ENCODE measurements around the gene RXRA.

- TF ChIP-seq, protein P1, sequence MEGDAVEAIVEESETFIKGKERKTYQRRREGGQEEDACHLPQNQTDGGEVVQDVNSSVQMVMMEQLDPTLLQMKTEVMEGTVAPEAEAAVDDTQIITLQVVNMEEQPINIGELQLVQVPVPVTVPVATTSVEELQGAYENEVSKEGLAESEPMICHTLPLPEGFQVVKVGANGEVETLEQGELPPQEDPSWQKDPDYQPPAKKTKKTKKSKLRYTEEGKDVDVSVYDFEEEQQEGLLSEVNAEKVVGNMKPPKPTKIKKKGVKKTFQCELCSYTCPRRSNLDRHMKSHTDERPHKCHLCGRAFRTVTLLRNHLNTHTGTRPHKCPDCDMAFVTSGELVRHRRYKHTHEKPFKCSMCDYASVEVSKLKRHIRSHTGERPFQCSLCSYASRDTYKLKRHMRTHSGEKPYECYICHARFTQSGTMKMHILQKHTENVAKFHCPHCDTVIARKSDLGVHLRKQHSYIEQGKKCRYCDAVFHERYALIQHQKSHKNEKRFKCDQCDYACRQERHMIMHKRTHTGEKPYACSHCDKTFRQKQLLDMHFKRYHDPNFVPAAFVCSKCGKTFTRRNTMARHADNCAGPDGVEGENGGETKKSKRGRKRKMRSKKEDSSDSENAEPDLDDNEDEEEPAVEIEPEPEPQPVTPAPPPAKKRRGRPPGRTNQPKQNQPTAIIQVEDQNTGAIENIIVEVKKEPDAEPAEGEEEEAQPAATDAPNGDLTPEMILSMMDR (IDR thresholded peaks at IDR 0.05) = no peak
- no peak for TF ChIP-seq POLR2A (IDR thresholded peaks at IDR 0.05)
Observed at GRCh38 chr9:134445000-134445399, 118.7 kb downstream of the RXRA start.

Measured in thyroid gland (tissue), 4 donors.